HL-60 (cell line): Measurements from ENCODE around the gene ZBED3.

Experiments used
- DNase-seq, 2 experiments: peaks; one replicate each; pipeline ENCODE4 v3.0.0-alpha.2; 2010 to 2020; ENCODE audit warnings: low read depth in 1 of 2, low spot score in 1 of 2
- H3K27ac ChIP-seq: fragments of 250-450 bp; sonication (Bioruptor Pico); replicated peaks from 2 replicates; pipeline ENCODE4 v1.5.1; 2020; ENCODE audit warnings: mild to moderate bottlenecking, moderate library complexity
- H3K27me3 ChIP-seq: fragments of 250-450 bp; sonication (Bioruptor Pico); 2 replicates; pipeline ENCODE4 v1.5.1; 2021; ENCODE audit warnings: mild to moderate bottlenecking, moderate library complexity; ENCODE audit not compliant: insufficient read depth, poor library complexity, severe bottlenecking
- H3K4me3 ChIP-seq: replicated peaks from 2 replicates; pipeline ENCODE4 v1.5.1; 2011; ENCODE audit warnings: mild to moderate bottlenecking, control low read depth, low read length; ENCODE audit not compliant: insufficient read depth
- GABPA ChIP-seq: IDR thresholded peaks from 2 replicates; pipeline ENCODE4 v1.6.1; 2012; ENCODE audit warnings: low read depth
- POLR2AphosphoS5 ChIP-seq: IDR thresholded peaks from 2 replicates; pipeline ENCODE4 v1.6.1; 2012; ENCODE audit warnings: low read depth
- SPI1 ChIP-seq: IDR thresholded peaks from 2 replicates; pipeline ENCODE4 v1.6.1; 2012; ENCODE audit warnings: low read depth, mild to moderate bottlenecking, borderline replicate concordance
- TF ChIP-seq, protein P1 (sequence below): IDR thresholded peaks from 2 replicates; pipeline ENCODE4 v1.6.1; 2012; ENCODE audit warnings: low read depth; ENCODE audit not compliant: insufficient replicate concordance
- TF ChIP-seq, protein P2 (sequence below): IDR thresholded peaks from one replicate; pipeline ENCODE4 v1.5.1; 2011; ENCODE audit warnings: low read length, control low read depth, inconsistent platforms; ENCODE audit not compliant: insufficient read depth

The ZBED3 gene

DNA sequence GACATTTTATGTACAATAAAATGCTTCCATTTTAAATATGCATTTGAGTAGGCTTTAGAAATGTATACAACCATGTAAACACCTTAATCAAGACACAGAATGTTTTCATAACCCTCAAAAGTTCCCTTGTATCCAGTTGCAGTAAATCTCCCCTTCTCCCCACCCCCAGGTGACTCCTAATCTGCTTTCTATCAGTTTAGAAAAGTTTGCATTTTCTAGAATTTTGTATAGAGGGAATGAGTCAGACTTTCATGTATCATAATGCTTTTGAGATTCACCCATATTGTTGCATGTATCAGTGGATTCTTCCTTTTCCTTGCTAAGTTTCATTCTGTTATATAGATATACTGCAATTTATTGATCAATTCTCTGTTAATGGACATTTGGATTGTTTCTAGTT lies 17.7 kb upstream of the ZBED3 start:
- no peak for TF ChIP-seq SPI1
- TF ChIP-seq, protein P1, sequence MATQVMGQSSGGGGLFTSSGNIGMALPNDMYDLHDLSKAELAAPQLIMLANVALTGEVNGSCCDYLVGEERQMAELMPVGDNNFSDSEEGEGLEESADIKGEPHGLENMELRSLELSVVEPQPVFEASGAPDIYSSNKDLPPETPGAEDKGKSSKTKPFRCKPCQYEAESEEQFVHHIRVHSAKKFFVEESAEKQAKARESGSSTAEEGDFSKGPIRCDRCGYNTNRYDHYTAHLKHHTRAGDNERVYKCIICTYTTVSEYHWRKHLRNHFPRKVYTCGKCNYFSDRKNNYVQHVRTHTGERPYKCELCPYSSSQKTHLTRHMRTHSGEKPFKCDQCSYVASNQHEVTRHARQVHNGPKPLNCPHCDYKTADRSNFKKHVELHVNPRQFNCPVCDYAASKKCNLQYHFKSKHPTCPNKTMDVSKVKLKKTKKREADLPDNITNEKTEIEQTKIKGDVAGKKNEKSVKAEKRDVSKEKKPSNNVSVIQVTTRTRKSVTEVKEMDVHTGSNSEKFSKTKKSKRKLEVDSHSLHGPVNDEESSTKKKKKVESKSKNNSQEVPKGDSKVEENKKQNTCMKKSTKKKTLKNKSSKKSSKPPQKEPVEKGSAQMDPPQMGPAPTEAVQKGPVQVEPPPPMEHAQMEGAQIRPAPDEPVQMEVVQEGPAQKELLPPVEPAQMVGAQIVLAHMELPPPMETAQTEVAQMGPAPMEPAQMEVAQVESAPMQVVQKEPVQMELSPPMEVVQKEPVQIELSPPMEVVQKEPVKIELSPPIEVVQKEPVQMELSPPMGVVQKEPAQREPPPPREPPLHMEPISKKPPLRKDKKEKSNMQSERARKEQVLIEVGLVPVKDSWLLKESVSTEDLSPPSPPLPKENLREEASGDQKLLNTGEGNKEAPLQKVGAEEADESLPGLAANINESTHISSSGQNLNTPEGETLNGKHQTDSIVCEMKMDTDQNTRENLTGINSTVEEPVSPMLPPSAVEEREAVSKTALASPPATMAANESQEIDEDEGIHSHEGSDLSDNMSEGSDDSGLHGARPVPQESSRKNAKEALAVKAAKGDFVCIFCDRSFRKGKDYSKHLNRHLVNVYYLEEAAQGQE = no peak
- TF ChIP-seq POLR2AphosphoS5 = no peak
- no peak for TF ChIP-seq GABPA
- TF ChIP-seq, protein P2, sequence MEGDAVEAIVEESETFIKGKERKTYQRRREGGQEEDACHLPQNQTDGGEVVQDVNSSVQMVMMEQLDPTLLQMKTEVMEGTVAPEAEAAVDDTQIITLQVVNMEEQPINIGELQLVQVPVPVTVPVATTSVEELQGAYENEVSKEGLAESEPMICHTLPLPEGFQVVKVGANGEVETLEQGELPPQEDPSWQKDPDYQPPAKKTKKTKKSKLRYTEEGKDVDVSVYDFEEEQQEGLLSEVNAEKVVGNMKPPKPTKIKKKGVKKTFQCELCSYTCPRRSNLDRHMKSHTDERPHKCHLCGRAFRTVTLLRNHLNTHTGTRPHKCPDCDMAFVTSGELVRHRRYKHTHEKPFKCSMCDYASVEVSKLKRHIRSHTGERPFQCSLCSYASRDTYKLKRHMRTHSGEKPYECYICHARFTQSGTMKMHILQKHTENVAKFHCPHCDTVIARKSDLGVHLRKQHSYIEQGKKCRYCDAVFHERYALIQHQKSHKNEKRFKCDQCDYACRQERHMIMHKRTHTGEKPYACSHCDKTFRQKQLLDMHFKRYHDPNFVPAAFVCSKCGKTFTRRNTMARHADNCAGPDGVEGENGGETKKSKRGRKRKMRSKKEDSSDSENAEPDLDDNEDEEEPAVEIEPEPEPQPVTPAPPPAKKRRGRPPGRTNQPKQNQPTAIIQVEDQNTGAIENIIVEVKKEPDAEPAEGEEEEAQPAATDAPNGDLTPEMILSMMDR = no peak
- no peak for DNase-seq
- no peaks in the 10 kb centered on the region for H3K27me3 ChIP-seq
- H3K27ac ChIP-seq = no peak overlapping the region
- H3K4me3 ChIP-seq = no peak overlapping the region

DNA sequence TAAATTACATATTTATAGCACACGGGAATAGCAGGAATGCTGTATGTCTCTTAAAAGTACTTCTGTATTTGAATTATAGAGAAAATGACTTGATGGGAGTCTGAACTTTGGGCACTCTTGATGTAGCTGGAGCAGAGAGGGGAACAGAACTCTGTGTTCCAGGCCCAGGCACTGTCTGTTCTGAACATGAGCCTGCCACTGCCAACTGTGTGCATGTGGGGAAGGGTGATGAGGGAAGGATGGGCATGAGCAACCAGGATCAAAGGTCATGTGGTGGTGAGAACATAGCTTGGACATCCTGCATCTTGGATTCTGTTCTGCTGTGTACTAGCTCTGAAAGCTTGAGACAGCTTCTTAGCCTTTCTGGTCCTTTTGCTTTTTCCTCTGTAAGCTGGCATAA lies 16.4 kb upstream of the ZBED3 start:
- no peak overlapping the region for H3K4me3 ChIP-seq
- no peak for DNase-seq
- no peak overlapping the region for H3K27ac ChIP-seq
- no peak for TF ChIP-seq SPI1
- TF ChIP-seq POLR2AphosphoS5 = no peak
- TF ChIP-seq, protein P1 = no peak
- no peak for TF ChIP-seq GABPA
- TF ChIP-seq, protein P2 = no peak
- H3K27me3 ChIP-seq = no peaks in the 10 kb centered on the region

DNA sequence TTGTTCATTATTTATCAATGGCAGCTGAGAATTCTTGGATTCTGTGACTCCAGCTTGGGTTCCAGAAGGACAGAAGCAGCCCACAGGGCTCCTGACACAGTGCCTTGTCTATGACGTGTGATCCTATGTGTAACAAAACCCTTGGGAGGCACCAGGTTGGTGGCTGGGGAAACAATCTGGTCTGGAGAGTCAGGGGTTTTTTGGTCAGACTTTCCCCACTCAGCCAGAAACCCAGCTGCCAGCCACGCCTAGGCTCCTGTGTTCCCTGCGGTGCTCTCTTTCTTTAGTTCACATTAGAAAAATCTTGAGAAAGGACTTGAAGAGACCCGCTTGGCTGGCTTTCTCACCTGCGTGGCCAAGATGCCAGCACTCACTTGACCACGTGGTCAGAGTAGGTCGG lies 15.5 kb upstream of the ZBED3 start:
- Histone ChIP-seq H3K27me3 (no peaks in the 10 kb centered on the region), H3K27ac (no peak overlapping the region), H3K4me3 (no peak overlapping the region)
- TF ChIP-seq POLR2AphosphoS5 = no peak
- TF ChIP-seq SPI1 = no peak
- TF ChIP-seq, protein P2 = no peak
- no peak for TF ChIP-seq GABPA
- TF ChIP-seq, protein P1 = no peak
- DNase-seq = no peak
